ENCODE data around the gene SV2C. TPM values are rescaled to one million over a fixed set of nuclear protein-coding genes. Genes with fewer than 3 reads are reported as not detected.

Gene SV2C
- total and polyA plus RNA-seq, 3 donors from 2014 or later, result 0.24 to 0.87 (median 0.56) TPM

GRCh38 chr5:76187386-76187785 is 104.2 kb downstream of the SV2C start:
- Histone ChIP-seq H3K9me3 (no peaks in the 10 kb centered on the region), H3K27me3 (no peaks in the 10 kb centered on the region), H3K27ac (no peak overlapping the region), H3K36me3 (ENCODE audit: low read depth, missing control alignments) (no peaks in the 10 kb centered on the region), H3K4me3 (no peak overlapping the region), H3K4me1 (no peaks in the 10 kb centered on the region)
- DNase-seq, result no peak
- TF ChIP-seq, protein P1, sequence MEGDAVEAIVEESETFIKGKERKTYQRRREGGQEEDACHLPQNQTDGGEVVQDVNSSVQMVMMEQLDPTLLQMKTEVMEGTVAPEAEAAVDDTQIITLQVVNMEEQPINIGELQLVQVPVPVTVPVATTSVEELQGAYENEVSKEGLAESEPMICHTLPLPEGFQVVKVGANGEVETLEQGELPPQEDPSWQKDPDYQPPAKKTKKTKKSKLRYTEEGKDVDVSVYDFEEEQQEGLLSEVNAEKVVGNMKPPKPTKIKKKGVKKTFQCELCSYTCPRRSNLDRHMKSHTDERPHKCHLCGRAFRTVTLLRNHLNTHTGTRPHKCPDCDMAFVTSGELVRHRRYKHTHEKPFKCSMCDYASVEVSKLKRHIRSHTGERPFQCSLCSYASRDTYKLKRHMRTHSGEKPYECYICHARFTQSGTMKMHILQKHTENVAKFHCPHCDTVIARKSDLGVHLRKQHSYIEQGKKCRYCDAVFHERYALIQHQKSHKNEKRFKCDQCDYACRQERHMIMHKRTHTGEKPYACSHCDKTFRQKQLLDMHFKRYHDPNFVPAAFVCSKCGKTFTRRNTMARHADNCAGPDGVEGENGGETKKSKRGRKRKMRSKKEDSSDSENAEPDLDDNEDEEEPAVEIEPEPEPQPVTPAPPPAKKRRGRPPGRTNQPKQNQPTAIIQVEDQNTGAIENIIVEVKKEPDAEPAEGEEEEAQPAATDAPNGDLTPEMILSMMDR (IDR thresholded peaks at IDR 0.05), result no peak
- no peak for TF ChIP-seq POLR2A (IDR thresholded peaks at IDR 0.05)
- intact Hi-C loops (cut with DNase I; ENCODE audit: low total_unique reads), result no loop called here

DNA sequence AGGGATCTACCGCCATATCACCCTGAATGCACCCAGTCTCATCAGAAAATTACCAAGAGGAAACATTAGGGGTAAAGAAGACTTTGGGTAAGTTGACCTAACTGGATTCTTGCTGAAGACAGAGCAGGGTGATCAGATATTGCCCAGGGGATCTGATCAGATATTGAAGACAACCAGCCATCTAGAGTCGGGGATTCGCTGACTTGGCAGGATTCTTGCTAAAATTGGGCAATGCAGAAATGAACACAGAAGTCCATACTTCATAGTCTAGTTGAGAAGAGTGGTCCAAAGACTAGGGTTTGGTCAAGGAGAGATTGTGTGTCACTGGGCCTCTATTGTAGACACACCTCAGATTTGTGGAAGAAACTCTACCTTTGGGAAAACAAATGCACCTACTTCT is 107.2 kb downstream of the SV2C start:
- no peak for DNase-seq
- H3K27ac ChIP-seq, result no peak overlapping the region
- H3K4me1 ChIP-seq, result no peaks in the 10 kb centered on the region
- 92 to 100% methylated on average over 3 of the region's 3 CpGs for WGBS, 2 donors
- H3K4me3 ChIP-seq, result no peak overlapping the region
- H3K9me3 ChIP-seq, result no peaks in the 10 kb centered on the region
- TF ChIP-seq POLR2A (IDR thresholded peaks at IDR 0.05), result no peak
- TF ChIP-seq, protein P1 (IDR thresholded peaks at IDR 0.05), result no peak
- intact Hi-C loops (cut with DNase I; ENCODE audit: low total_unique reads), result no loop called here
- no peaks in the 10 kb centered on the region for H3K27me3 ChIP-seq
- no peaks in the 10 kb centered on the region for H3K36me3 ChIP-seq (ENCODE audit: low read depth, missing control alignments)

DNA sequence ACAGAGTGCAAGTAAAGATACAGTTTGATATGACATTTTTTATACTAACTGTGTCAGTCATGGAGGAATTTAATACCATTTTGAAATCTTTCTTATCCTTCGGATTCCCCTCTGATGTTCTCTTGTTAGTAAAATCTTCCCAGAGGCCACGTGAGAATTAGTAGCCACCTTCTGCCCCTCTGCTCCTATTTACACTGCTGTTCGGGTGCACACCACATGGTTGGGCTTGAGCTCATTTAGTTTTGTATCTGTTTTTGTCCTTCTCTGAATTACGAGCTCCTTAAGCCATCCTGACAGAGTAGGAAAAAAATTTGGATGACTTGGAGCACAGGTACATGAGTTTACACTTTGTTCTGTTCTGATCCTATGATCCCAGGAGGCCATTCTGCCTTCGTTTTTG is 109.7 kb downstream of the SV2C start:
- Histone ChIP-seq H3K36me3 (ENCODE audit: low read depth, missing control alignments) (no peaks in the 10 kb centered on the region), H3K27me3 (no peaks in the 10 kb centered on the region), H3K9me3 (no peaks in the 10 kb centered on the region), H3K27ac (no peak overlapping the region), H3K4me3 (no peak overlapping the region), H3K4me1 (no peaks in the 10 kb centered on the region)
- intact Hi-C loops (cut with DNase I; ENCODE audit: low total_unique reads), result no loop called here
- no peak for DNase-seq
- WGBS, 2 donors, result 51 to 64% methylated on average over 5 of the region's 5 CpGs
- TF ChIP-seq, protein P1 (IDR thresholded peaks at IDR 0.05), result no peak
- TF ChIP-seq POLR2A (IDR thresholded peaks at IDR 0.05), result no peak

DNA sequence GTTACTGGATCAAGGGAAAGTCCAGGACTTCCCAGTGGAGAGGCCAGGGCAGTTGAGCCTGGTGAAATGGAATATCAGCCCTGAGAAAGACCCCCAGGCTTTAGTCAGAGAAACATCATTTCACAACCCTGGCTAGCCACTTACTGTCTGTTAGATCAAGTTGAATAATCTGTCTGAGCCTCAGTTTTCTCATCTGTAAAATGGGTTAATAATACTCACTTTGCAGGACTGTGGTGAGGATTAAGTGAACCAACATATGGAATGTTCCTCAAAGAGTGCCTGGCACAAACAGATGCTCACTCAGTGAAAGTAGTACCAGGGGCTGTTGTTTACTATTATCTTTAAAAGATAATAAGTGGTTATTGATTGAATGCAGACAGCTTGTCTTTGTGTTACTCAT is 110.5 kb downstream of the SV2C start:
- Histone ChIP-seq H3K9me3 (no peaks in the 10 kb centered on the region), H3K4me3 (no peak overlapping the region), H3K27ac (no peak overlapping the region), H3K27me3 (no peaks in the 10 kb centered on the region), H3K4me1 (no peaks in the 10 kb centered on the region), H3K36me3 (ENCODE audit: low read depth, missing control alignments) (no peaks in the 10 kb centered on the region)
- no peak for DNase-seq
- intact Hi-C loops (cut with DNase I; ENCODE audit: low total_unique reads), result no loop called here
- TF ChIP-seq, protein P1 (IDR thresholded peaks at IDR 0.05), result no peak

DNA sequence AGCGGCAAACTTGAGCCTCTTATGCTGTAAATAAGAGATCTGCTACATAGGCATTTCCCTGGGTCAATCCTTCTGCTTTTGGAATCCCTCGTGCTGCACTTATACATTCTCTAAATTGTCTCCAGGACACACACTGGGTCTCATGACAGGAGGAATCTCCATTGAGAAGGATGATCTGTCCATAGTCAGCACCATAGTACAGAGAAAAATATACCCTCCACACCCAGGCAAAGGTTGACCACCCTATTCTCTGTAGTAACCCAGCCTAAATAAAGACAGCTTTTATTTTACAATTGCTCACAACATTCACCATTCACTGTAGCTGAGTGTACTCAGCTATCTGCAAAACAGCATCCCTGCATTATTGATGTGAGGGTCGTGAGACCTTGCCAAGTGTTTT is 111.2 kb downstream of the SV2C start:
- Histone ChIP-seq H3K4me3 (no peak overlapping the region), H3K9me3 (no peaks in the 10 kb centered on the region), H3K36me3 (ENCODE audit: low read depth, missing control alignments) (no peaks in the 10 kb centered on the region), H3K4me1 (no peaks in the 10 kb centered on the region), H3K27ac (no peak overlapping the region), H3K27me3 (no peaks in the 10 kb centered on the region)
- 63 to 68% methylated on average over 3 of the region's 3 CpGs for WGBS, 2 donors
- TF ChIP-seq POLR2A (IDR thresholded peaks at IDR 0.05), result no peak
- TF ChIP-seq, protein P1 (IDR thresholded peaks at IDR 0.05), result no peak
- intact Hi-C loops (cut with DNase I; ENCODE audit: low total_unique reads), result no loop called here
- DNase-seq, result no peak

Measured in testis (tissue), 3 donors.